ENCODE measurements around the gene NSUN4. TPM values are rescaled to one million over a fixed set of nuclear protein-coding genes. Genes with fewer than 3 reads are reported as not detected.
"Not testable (repeated sequence)": the region's sequence is repeated elsewhere in the genome, so short reads cannot be mapped to it uniquely, and the experiment has no call there.

NSUN4 gene
- total and polyA plus RNA-seq, 2 donors (not counting 1 experiment from before 2014, with no cell fraction given), result 16.0 to 16.9 TPM

DNA sequence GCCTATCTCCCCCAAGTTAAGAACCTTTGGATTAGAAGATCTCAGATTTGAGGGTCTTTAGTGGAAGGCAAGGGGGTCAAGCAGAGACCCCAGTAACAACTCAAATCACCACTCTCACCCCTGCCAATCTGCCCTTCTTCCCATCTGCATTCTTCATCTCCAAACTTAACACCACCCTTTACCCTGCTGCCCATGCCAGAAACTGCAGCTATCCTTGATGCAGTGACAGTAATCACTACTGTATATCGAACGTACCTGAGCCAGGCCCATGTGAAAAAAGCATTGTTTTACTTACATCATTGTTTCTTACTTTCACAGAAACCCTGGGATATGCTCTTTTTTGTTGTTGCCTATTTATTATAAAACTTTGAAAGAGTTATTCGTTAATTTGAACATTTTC, 26.5 kb downstream of the NSUN4 start:
- TF ChIP-seq, protein P1, sequence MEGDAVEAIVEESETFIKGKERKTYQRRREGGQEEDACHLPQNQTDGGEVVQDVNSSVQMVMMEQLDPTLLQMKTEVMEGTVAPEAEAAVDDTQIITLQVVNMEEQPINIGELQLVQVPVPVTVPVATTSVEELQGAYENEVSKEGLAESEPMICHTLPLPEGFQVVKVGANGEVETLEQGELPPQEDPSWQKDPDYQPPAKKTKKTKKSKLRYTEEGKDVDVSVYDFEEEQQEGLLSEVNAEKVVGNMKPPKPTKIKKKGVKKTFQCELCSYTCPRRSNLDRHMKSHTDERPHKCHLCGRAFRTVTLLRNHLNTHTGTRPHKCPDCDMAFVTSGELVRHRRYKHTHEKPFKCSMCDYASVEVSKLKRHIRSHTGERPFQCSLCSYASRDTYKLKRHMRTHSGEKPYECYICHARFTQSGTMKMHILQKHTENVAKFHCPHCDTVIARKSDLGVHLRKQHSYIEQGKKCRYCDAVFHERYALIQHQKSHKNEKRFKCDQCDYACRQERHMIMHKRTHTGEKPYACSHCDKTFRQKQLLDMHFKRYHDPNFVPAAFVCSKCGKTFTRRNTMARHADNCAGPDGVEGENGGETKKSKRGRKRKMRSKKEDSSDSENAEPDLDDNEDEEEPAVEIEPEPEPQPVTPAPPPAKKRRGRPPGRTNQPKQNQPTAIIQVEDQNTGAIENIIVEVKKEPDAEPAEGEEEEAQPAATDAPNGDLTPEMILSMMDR (conservative IDR thresholded peaks at IDR 0.05 in 1 of 2, IDR thresholded peaks at IDR 0.05 in 1 of 2; ENCODE audit: low read depth in 1 of 2, low read length in 2 of 2), result no peak
- no peak for TF ChIP-seq EZH2 (IDR thresholded peaks at IDR 0.05; ENCODE audit: low read length, missing control alignments)
- Histone ChIP-seq H3K4me1 (ENCODE audit: control insufficient read depth, extremely low read depth, insufficient read depth, low read length) (no peaks in the 10 kb centered on the region), H3K9me3 (ENCODE audit: control insufficient read depth, insufficient read depth, low read depth, low read length) (no peaks in the 10 kb centered on the region), H3K4me2 (ENCODE audit: extremely low read depth, insufficient read depth, low read length) (no peak overlapping the region), H3K9ac (ENCODE audit: insufficient read depth, low read length) (no peak overlapping the region), H3K27ac (ENCODE audit: insufficient read depth, low read length) (no peak overlapping the region), H3K36me3 (ENCODE audit: control insufficient read depth, insufficient read depth, low read length) (peaks cover 4% of the 10 kb centered on the region), H2AFZ (ENCODE audit: low read length) (no peak overlapping the region), H3K79me2 (ENCODE audit: control insufficient read depth, insufficient read depth, low read length) (no peaks in the 10 kb centered on the region), H4K20me1 (ENCODE audit: control insufficient read depth, extremely low read depth, insufficient read depth, low read length) (no peaks in the 10 kb centered on the region), H3K27me3 (ENCODE audit: control insufficient read depth, insufficient read depth, low read length) (no peaks in the 10 kb centered on the region), H3K4me3 (replicated peaks in 1 of 4; ENCODE audit: control extremely low read depth in 1 of 4, insufficient read depth in 1 of 4, low read depth in 3 of 4, low read length in 4 of 4) (no peak overlapping the region)
- DNase-seq (ENCODE audit: low read depth in 2 of 2), result no peak

DNA sequence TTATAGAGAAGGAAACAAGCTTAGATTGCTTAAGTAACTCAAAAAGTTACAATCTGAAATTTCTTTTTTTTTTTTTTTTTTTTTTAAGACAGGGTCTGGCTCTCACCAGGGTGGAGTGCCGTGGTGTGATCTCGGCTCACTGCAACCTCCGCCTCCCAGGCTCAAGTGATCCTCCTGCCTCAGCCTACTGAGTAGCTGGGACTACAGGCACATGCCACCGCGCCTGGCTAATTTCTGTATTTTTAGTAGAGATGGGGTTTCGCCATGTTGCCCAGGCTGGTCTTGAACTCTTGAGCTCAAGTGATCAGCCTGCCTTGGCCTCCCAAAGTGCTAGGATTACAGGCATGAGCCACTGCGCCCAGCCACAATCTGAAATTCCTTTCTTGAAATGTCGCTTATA, 27.1 kb downstream of the NSUN4 start:
- not testable (repeated sequence) for DNase-seq (ENCODE audit: low read depth in 2 of 2); H3K9me3 ChIP-seq (ENCODE audit: control insufficient read depth, insufficient read depth, low read depth, low read length); H3K79me2 ChIP-seq (ENCODE audit: control insufficient read depth, insufficient read depth, low read length); H3K4me1 ChIP-seq (ENCODE audit: control insufficient read depth, extremely low read depth, insufficient read depth, low read length); H3K27ac ChIP-seq (ENCODE audit: insufficient read depth, low read length); H2AFZ ChIP-seq (ENCODE audit: low read length); H3K4me3 ChIP-seq (replicated peaks in 1 of 4; ENCODE audit: control extremely low read depth in 1 of 4, insufficient read depth in 1 of 4, low read depth in 3 of 4, low read length in 4 of 4); H4K20me1 ChIP-seq (ENCODE audit: control insufficient read depth, extremely low read depth, insufficient read depth, low read length); H3K36me3 ChIP-seq (ENCODE audit: control insufficient read depth, insufficient read depth, low read length); H3K27me3 ChIP-seq (ENCODE audit: control insufficient read depth, insufficient read depth, low read length); H3K4me2 ChIP-seq (ENCODE audit: extremely low read depth, insufficient read depth, low read length); H3K9ac ChIP-seq (ENCODE audit: insufficient read depth, low read length)

DNA sequence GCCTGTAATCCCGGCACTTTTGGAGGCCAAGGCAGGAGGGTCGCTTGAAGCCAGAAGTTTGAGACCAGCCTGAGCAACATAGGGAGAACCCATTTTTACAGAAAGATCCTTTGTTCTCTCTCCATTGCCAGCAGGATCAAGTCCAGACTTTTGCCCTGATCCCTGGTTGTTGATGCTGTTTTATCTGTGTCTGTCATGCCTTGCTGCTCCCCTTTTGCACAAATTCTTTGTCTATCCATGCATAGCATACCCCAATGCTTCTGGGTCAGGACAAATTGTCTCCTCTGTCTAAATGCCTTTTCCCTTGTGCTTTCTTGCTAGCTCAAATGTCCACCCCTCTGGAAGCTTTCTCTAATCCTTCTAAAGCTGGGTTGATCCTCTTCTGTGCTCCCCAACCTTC, 28.2 kb downstream of the NSUN4 start:
- Histone ChIP-seq H3K9me3 (ENCODE audit: control insufficient read depth, insufficient read depth, low read depth, low read length) (no peaks in the 10 kb centered on the region), H3K9ac (ENCODE audit: insufficient read depth, low read length) (no peak overlapping the region), H4K20me1 (ENCODE audit: control insufficient read depth, extremely low read depth, insufficient read depth, low read length) (no peaks in the 10 kb centered on the region), H3K4me1 (ENCODE audit: control insufficient read depth, extremely low read depth, insufficient read depth, low read length) (no peaks in the 10 kb centered on the region), H3K27me3 (ENCODE audit: control insufficient read depth, insufficient read depth, low read length) (no peaks in the 10 kb centered on the region), H2AFZ (ENCODE audit: low read length) (no peak overlapping the region), H3K4me2 (ENCODE audit: extremely low read depth, insufficient read depth, low read length) (no peak overlapping the region), H3K79me2 (ENCODE audit: control insufficient read depth, insufficient read depth, low read length) (no peaks in the 10 kb centered on the region), H3K36me3 (ENCODE audit: control insufficient read depth, insufficient read depth, low read length) (no peaks in the 10 kb centered on the region), H3K27ac (ENCODE audit: insufficient read depth, low read length) (no peak overlapping the region), H3K4me3 (replicated peaks in 1 of 4; ENCODE audit: control extremely low read depth in 1 of 4, insufficient read depth in 1 of 4, low read depth in 3 of 4, low read length in 4 of 4) (no peak overlapping the region)
- DNase-seq (ENCODE audit: low read depth in 2 of 2), result no peak
- TF ChIP-seq EZH2 (IDR thresholded peaks at IDR 0.05; ENCODE audit: low read length, missing control alignments), result no peak
- TF ChIP-seq, protein P1 (conservative IDR thresholded peaks at IDR 0.05 in 1 of 2, IDR thresholded peaks at IDR 0.05 in 1 of 2; ENCODE audit: low read depth in 1 of 2, low read length in 2 of 2), result no peak
